Stimulated activated CD8-positive, alpha-beta memory T cell treated with anti-CD3 and anti-CD28 coated beads, Interleukin-4, amount 100 ng/mL, for 1 hour (primary cell): ENCODE data around the gene RPL34.

ENCODE experiments used
- DNase-seq, 2 donors: peaks; one replicate each; pipeline ENCODE4 v3.0.0-alpha.2; 2020; ENCODE audit warnings: low read depth in 2 of 2, low spot score in 1 of 2

RPL34 gene

GRCh38 chr4:108622828-108623227, 2.5 kb downstream of the RPL34 start:
- no peak for DNase-seq

GRCh38 chr4:108624263-108625056, 4.1 kb downstream of the RPL34 start:
- DNase-seq = no peak

- DNase-seq = no peak
These were observed 5.7 kb downstream of the RPL34 start for GRCh38 chr4:108626056-108626455.

GRCh38 chr4:108628411-108628810, 8.0 kb downstream of the RPL34 start:
- DNase-seq = no peak

GRCh38 chr4:108635070-108635655, 14.8 kb downstream of the RPL34 start:
- DNase-seq = no peak

GRCh38 chr4:108636246-108636645, 15.9 kb downstream of the RPL34 start:
- no peak for DNase-seq

- no peak for DNase-seq
These were observed 17.5 kb downstream of the RPL34 start for GRCh38 chr4:108637856-108638255.

GRCh38 chr4:108644237-108644636, 23.9 kb downstream of the RPL34 start:
- no peak for DNase-seq

GRCh38 chr4:108646706-108647105, 26.3 kb downstream of the RPL34 start:
- DNase-seq = no peak

- DNase-seq = no peak
These were observed 29.5 kb downstream of the RPL34 start for GRCh38 chr4:108649863-108650211.

GRCh38 chr4:108650212-108651013, 30.0 kb downstream of the RPL34 start, which contains the start of gene OSTC:
Gene OSTC (plus strand): TSS chr4:108650599. CDS start chr4:108650656, 57 bp downstream.
- peak; percentile 81 to 87 for DNase-seq

- DNase-seq = no peak
These were observed 30.8 kb downstream of the RPL34 start for GRCh38 chr4:108651014-108651791.

GRCh38 chr4:108662629-108663028, 42.3 kb downstream of the RPL34 start:
- DNase-seq = no peak

GRCh38 chr4:108674356-108674977, 54.1 kb downstream of the RPL34 start:
- DNase-seq = no peak
